Peyer's patch (tissue), 4 donors: ENCODE data around the gene SLC26A8. TPM values are rescaled to one million over a fixed set of nuclear protein-coding genes. Genes with fewer than 3 reads are reported as not detected.
"Not testable (repeated sequence)": the region's sequence is repeated elsewhere in the genome, so short reads cannot be mapped to it uniquely, and the experiment has no call there.

Experiments used
- DNase-seq, 3 donors: peaks; one replicate each; pipeline ENCODE4 v3.0.0-alpha.2; 2017 to 2019
- H3K27ac ChIP-seq, 4 donors: fragments of 200-600 bp; sonication (generic); one replicate each; pipeline ENCODE4 v1.5.1; 2016 to 2019
- H3K27me3 ChIP-seq, 2 donors: fragments of 200-600 bp; sonication (generic); one replicate each; pipeline ENCODE4 v1.5.1; 2019
- H3K36me3 ChIP-seq, 3 donors: fragments of 200-600 bp; sonication (generic); one replicate each; pipeline ENCODE4 v1.5.1; 2016 to 2019
- H3K4me1 ChIP-seq, 4 donors: fragments of 200-600 bp; sonication (generic); one replicate each; pipeline ENCODE4 v1.5.1; 2016 to 2019
- H3K4me3 ChIP-seq, 4 donors: fragments of 200-600 bp; sonication (generic); 1 replicate in 3 of 4; 2 replicates in 1 of 4; pipeline ENCODE4 v1.5.1; 2016 to 2019; ENCODE audit warnings: mild to moderate bottlenecking in 1 of 4
- H3K9me3 ChIP-seq, 4 donors: fragments of 200-600 bp; sonication (generic); one replicate each; pipeline ENCODE4 v1.5.1; 2016 to 2019; ENCODE audit warnings: mild to moderate bottlenecking in 1 of 4
- POLR2A ChIP-seq, 2 donors: fragments of 450-650 bp; IDR thresholded peaks; one replicate each; pipeline ENCODE4 v1.5.1; 2017; ENCODE audit warnings: antibody characterized with exemption in 2 of 2, mild to moderate bottlenecking in 2 of 2, moderate library complexity in 2 of 2
- total RNA-seq, 4 donors: library from RNA; depleted of rRNA; stranded (reverse); fragments of >200 nt; gene quantifications; one replicate each; pipeline ENCODE4 v1.1.0, GENCODE V29; 2016
- TF ChIP-seq, protein P1 (sequence below), 6 experiments: fragments of 450-650 bp in 4 of 6; fragments of 200-600 bp in 2 of 6; sonication (generic) in 1 of 6; IDR thresholded peaks; one replicate each; pipeline ENCODE4 v1.5.1; 2017 to 2019; ENCODE audit warnings: antibody characterized with exemption in 6 of 6, mild to moderate bottlenecking in 3 of 6, moderate library complexity in 1 of 6

SLC26A8 gene
- total RNA-seq, 4 donors from 2014 or later = 1.7 TPM; not detected in 3

DNA sequence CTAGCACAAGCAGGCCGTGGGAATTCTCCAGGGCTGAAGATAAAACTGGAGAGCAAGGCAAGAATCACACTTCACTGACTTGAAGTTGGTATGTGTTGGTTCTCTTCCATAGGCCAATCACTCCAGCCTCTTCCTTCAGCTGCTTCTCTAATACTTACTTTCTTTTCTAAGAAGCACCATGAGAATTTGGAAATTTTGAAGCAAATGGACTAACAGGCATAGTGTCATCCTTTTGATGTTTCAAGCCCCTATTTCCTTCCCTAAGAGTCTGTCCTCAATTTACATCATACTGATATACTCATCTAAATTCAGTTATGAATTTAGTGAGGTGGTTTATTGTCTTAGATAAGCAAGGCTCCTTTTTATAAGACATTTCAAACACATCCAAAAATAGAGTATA lies 24.0 kb downstream of the SLC26A8 start:
- Histone ChIP-seq H3K27me3 (no peaks in the 10 kb centered on the region), H3K4me1 (no peaks in the 10 kb centered on the region), H3K27ac (no peak overlapping the region), H3K9me3 (no peaks in the 10 kb centered on the region), H3K36me3 (no peaks in the 10 kb centered on the region), H3K4me3 (no peak overlapping the region)
- DNase-seq = no peak
- no peak for TF ChIP-seq POLR2A (IDR thresholded peaks at IDR 0.05)
- TF ChIP-seq, protein P1, sequence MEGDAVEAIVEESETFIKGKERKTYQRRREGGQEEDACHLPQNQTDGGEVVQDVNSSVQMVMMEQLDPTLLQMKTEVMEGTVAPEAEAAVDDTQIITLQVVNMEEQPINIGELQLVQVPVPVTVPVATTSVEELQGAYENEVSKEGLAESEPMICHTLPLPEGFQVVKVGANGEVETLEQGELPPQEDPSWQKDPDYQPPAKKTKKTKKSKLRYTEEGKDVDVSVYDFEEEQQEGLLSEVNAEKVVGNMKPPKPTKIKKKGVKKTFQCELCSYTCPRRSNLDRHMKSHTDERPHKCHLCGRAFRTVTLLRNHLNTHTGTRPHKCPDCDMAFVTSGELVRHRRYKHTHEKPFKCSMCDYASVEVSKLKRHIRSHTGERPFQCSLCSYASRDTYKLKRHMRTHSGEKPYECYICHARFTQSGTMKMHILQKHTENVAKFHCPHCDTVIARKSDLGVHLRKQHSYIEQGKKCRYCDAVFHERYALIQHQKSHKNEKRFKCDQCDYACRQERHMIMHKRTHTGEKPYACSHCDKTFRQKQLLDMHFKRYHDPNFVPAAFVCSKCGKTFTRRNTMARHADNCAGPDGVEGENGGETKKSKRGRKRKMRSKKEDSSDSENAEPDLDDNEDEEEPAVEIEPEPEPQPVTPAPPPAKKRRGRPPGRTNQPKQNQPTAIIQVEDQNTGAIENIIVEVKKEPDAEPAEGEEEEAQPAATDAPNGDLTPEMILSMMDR (IDR thresholded peaks at IDR 0.05) = no peak

DNA sequence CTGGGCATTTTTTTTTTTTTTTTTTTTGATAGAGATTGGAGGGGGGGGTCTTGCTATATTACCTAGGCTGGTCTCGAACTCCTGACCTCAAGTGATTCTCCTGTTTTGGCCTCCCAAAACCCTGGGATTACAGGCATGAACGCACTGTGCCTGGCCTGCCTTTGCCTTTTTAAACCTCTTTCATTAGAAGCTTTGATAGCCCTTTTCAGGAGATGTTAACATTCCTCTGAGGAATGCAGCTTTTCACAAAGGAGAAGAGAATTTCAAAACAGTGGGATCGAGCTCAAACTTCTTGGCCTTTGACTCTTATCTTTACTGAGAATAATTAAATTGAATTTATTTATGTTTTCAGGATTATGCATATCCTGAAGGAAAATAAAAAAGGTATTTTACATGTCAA lies 31.3 kb downstream of the SLC26A8 start:
- Histone ChIP-seq H3K4me3 (no peak overlapping the region), H3K27me3 (no peaks in the 10 kb centered on the region), H3K36me3 (no peaks in the 10 kb centered on the region), H3K4me1 (no peaks in the 10 kb centered on the region), H3K27ac (no peak overlapping the region), H3K9me3 (no peaks in the 10 kb centered on the region)
- TF ChIP-seq, protein P1 (IDR thresholded peaks at IDR 0.05) = no peak
- no peak for TF ChIP-seq POLR2A (IDR thresholded peaks at IDR 0.05)
- DNase-seq = no peak

DNA sequence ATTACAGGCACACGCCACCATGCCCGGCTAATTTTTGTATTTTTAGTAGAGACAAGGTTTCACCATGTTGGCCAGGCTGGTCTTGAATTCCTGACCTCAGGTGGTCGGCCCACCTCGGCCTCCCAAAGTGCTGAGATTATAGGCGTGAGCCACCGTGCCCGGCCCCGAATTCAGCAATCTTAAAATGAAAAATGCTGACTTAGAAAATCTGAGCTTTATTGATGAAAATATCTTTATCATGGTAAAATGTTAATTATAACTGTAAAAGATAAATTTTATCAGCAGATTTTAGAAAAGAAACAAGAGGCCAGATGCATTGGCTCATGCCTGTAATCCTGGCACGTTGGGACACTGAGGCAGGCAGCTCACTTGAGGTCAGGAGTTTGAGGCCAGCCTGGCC lies 36.4 kb downstream of the SLC26A8 start:
- DNase-seq, H3K9me3 ChIP-seq, H3K4me1 ChIP-seq, H3K27ac ChIP-seq, H3K4me3 ChIP-seq, H3K27me3 ChIP-seq, H3K36me3 ChIP-seq: not testable (repeated sequence)

DNA sequence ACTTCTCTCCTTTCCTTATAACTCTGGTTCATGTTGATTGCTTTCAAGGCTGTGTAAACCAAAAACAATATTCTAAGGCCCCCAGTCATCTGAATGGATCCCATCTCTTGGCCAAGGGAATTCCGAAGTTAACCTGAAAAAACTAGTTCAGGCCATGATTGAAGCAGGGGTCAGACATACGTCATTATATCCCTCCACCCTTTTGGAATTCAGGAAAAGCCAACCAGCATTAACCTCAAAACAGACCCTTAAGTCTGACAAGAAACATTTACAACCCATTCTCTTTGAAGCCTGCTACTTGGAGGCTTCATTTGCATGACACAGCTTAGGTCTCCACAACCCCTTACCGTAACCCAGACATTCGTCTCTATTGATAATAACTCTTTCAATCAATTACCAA lies 39.7 kb downstream of the SLC26A8 start:
- TF ChIP-seq, protein P1 (IDR thresholded peaks at IDR 0.05) = no peak
- no peak for TF ChIP-seq POLR2A (IDR thresholded peaks at IDR 0.05)
- H3K4me1 ChIP-seq = no peaks in the 10 kb centered on the region

DNA sequence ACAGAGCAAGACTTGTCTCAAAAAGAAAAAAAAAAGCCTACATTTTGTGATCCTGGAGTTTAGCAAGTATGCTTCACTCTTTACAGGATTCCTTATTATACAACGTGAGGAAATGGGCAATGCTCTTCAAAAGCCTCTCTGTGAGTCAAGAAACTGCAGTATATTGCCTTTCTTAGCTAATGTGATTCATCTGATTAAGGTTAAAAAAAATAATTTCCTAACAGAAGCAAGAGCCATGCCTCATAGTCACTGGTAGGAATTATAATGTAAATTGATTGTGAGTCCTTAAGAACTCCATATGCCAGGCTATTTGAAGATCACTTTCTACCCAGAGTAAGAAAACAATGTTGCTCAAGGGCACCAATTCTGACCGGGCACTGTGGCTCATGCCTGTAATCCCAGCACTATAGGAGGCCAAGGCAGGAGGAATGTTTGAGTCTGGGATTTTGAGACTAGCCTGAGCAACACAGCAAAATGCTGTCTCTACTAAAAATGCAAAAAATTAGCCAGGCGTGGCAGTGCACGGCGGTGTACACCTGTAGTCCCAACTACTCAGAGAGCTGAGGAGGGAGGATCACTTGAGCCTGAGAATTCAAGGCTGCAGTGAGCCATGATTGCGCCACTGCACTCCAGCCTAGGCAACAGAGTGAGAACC lies 43.3 kb downstream of the SLC26A8 start:
- Histone ChIP-seq H3K27ac (no peak overlapping the region), H3K4me1 (no peaks in the 10 kb centered on the region), H3K4me3 (no peak overlapping the region), H3K9me3 (no peaks in the 10 kb centered on the region), H3K27me3 (no peaks in the 10 kb centered on the region), H3K36me3 (no peaks in the 10 kb centered on the region)
- no peak for DNase-seq
- TF ChIP-seq POLR2A (IDR thresholded peaks at IDR 0.05) = no peak
- TF ChIP-seq, protein P1 (IDR thresholded peaks at IDR 0.05) = no peak

More for the DNA sequence above, 39.7 kb downstream of the SLC26A8 start:
- H3K27me3 ChIP-seq = no peaks in the 10 kb centered on the region
- no peak overlapping the region for H3K27ac ChIP-seq
- H3K4me3 ChIP-seq = no peak overlapping the region
- H3K9me3 ChIP-seq = no peaks in the 10 kb centered on the region
- no peak for DNase-seq
- H3K36me3 ChIP-seq = no peaks in the 10 kb centered on the region

DNA sequence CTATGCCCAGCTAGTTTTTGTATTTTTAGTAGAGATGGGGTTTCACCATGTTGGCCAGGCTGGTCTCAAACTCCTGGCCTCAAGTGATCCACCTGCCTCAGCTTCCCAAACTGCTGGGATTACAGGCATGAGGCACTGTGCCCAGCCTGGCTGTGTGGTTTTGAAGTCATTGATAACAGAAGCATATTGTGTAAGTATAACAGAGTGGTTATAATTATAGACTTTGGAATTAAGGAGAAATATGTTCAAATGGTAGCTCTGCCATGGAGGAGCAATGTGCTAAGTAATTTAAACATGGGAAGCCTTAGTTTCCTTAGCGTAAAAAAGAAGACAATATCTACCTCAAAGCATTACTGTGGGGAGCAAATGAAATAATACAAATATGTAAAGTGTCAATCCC lies 44.3 kb downstream of the SLC26A8 start:
- not testable (repeated sequence) for DNase-seq, H3K27me3 ChIP-seq, H3K36me3 ChIP-seq, H3K4me3 ChIP-seq, H3K9me3 ChIP-seq, H3K4me1 ChIP-seq, H3K27ac ChIP-seq

DNA sequence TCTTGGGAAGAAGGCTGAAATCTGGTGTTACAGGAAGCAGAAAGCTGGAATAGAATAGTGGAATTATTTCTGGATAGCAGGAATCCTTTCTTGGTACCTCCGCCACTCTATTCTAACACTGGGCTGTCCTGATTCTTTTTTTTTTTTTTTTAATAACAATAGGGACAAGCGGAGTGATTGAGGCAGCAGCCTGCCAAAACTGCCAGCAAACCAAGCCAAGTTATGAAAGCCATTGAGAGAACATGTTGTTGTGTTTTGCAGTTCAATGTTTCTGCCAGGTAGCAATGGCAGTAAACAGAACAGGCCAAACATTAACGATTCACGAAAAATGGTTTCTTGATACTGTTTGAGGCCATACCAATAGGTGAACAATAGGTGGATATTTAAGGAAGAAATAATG lies 47.1 kb downstream of the SLC26A8 start:
- Histone ChIP-seq H3K4me1 (peaks cover 0 to 3% (median 0%) of the 10 kb centered on the region in 4 donors), H3K27ac (no peak overlapping the region), H3K4me3 (no peak overlapping the region), H3K9me3 (no peaks in the 10 kb centered on the region), H3K27me3 (no peaks in the 10 kb centered on the region), H3K36me3 (no peaks in the 10 kb centered on the region)
- no peak for DNase-seq
- TF ChIP-seq POLR2A (IDR thresholded peaks at IDR 0.05) = no peak
- TF ChIP-seq, protein P1 (IDR thresholded peaks at IDR 0.05) = no peak
